ENCODE measurements around the gene IRF5. TPM values are rescaled to one million over a fixed set of nuclear protein-coding genes. Genes with fewer than 3 reads are reported as not detected.

Gene IRF5
- total RNA-seq, 1 donor from 2014 or later = 29.4 TPM

DNA sequence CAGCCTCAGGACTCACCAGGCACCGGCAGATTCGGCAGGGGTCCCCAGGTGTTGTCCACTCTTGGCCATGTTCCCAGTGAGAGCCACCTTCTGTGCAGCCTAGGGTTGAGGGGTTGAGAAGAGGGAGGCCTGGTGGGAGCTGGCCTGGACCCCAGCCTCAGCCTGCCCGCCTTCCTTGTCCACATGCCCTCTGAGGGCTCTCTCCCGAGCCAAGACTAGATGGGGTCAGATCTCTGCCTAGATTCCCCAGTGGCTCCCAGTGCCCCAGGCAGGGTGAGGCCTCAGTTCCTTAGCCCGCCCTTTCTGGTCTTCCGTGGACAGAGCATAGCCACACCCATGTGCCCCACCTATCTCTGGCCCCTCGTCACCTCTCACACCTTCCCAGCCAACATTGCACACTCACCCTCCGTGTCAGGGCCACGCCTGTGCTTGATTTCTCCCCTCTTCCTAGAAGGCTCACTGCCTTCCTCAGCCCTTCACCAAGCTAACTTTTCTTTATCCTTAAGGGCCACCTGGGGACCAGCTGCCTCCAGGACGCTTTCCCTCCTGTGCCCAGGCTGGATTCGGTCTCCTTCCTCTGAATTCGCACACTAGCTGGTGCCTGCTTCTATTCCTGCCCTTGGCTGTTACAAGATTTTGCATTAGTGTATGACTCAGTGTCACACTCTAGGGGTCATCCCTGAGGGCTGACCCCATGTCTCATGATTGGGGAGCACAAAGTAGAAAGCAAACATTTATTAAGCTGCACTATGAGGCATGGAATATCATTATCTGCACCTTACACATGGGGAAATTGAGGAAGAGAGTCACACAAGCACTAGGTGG is 34.8 kb upstream of the IRF5 start:
- Histone ChIP-seq H3K27me3 (peaks cover 18% of the 10 kb centered on the region), H3K27ac (no peak overlapping the region), H3K4me1 (no peaks in the 10 kb centered on the region), H3K36me3 (no peaks in the 10 kb centered on the region), H3K9me3 (no peaks in the 10 kb centered on the region), H3K4me3 (no peak overlapping the region)
- peak; percentile 11 for ATAC-seq
- intact Hi-C loops (cut with DNase I) = no loop called here
- peak; percentile 40 for DNase-seq
- TF ChIP-seq, protein P1, sequence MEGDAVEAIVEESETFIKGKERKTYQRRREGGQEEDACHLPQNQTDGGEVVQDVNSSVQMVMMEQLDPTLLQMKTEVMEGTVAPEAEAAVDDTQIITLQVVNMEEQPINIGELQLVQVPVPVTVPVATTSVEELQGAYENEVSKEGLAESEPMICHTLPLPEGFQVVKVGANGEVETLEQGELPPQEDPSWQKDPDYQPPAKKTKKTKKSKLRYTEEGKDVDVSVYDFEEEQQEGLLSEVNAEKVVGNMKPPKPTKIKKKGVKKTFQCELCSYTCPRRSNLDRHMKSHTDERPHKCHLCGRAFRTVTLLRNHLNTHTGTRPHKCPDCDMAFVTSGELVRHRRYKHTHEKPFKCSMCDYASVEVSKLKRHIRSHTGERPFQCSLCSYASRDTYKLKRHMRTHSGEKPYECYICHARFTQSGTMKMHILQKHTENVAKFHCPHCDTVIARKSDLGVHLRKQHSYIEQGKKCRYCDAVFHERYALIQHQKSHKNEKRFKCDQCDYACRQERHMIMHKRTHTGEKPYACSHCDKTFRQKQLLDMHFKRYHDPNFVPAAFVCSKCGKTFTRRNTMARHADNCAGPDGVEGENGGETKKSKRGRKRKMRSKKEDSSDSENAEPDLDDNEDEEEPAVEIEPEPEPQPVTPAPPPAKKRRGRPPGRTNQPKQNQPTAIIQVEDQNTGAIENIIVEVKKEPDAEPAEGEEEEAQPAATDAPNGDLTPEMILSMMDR (IDR thresholded peaks at IDR 0.05) = no peak

DNA sequence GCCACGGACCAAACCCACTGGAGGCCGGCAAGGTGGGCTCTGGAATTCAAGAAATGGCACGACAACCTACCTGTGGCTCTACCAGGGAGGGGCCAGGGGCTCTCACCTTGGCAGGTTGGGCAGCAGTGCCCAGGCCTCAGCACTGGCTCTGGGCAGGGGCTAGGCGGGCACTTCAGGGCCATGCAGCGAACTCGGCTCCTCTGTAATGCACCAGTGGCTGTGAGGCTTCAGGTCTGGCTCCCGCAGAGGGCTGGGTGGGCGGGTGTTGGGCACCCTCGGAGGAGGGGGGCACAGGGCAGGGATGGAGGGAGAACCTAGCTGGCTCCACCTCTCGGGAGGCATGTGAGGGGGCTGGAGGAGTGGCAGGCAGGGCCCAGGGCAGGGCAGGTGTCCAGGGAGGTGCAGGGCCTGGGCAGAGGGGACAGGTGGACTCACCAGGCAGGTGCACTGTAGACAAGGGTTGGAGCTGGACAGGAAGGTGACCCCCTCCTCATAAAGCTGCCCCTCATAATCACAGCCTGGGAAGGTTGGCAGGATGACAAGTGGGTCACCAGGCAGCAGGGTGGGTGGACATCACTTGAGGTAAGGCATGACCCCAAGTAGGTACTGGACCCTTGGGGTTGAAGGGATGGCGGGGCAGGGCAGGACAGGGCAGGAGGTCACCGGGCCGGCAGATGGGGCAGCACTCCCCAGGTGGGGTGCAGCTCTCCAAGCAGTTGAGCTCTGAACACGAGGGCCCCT is 33.9 kb upstream of the IRF5 start:
- intact Hi-C loops (cut with DNase I) = no loop called here
- Histone ChIP-seq H3K9me3 (no peaks in the 10 kb centered on the region), H3K27me3 (peaks cover 19% of the 10 kb centered on the region), H3K4me3 (no peak overlapping the region), H3K4me1 (no peaks in the 10 kb centered on the region), H3K36me3 (no peaks in the 10 kb centered on the region), H3K27ac (no peak overlapping the region)
- DNase-seq (peak; percentile 60), ATAC-seq (no peak)
- TF ChIP-seq, protein P1 (IDR thresholded peaks at IDR 0.05) = no peak

DNA sequence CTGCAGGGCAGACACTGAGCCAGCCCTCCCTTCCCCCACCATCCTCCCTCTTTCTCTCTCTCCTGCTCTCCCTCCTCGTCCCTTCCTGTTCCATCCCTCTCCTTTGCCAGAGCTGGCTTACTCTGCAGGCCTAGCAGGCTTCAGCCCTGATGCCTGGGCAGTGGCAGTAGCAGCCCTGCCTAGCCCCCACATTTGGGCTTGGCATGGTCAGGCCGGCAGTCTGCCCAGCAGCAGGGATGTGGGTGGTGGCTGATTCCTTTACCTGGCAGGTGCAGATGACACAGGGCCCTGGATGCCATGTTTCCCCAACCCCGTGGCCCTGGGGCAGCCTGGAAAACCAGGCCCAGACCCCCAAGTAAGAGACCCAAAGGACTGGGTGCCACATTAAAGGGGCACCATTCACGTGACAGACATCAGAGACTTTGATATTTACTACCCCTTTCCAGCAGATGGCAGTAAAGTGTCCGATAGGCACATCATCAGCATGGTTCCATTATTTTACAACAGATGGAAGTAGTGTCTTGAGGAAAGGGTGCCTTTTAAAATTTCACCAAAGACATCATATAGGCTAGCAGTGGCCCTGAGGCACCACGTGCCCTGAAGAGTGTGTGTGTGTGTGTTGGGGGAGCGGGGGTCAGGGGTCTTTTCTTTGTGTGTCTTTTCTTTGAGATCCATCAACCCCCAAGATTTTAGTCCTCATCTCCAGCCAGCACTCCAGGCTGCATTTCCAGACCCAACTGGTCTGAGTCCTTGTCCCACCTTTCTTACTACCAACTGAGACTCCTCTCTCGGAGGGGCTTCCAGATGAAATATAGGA is 33.1 kb upstream of the IRF5 start:
- Histone ChIP-seq H3K9me3 (no peaks in the 10 kb centered on the region), H3K4me3 (no peak overlapping the region), H3K27ac (no peak overlapping the region), H3K4me1 (no peaks in the 10 kb centered on the region), H3K36me3 (no peaks in the 10 kb centered on the region), H3K27me3 (peaks cover 27% of the 10 kb centered on the region)
- intact Hi-C loops (cut with DNase I) = no loop called here
- peak; percentile 80 for ATAC-seq
- DNase-seq = peak; percentile 52
- TF ChIP-seq, protein P1 (IDR thresholded peaks at IDR 0.05) = peak; percentile 62

DNA sequence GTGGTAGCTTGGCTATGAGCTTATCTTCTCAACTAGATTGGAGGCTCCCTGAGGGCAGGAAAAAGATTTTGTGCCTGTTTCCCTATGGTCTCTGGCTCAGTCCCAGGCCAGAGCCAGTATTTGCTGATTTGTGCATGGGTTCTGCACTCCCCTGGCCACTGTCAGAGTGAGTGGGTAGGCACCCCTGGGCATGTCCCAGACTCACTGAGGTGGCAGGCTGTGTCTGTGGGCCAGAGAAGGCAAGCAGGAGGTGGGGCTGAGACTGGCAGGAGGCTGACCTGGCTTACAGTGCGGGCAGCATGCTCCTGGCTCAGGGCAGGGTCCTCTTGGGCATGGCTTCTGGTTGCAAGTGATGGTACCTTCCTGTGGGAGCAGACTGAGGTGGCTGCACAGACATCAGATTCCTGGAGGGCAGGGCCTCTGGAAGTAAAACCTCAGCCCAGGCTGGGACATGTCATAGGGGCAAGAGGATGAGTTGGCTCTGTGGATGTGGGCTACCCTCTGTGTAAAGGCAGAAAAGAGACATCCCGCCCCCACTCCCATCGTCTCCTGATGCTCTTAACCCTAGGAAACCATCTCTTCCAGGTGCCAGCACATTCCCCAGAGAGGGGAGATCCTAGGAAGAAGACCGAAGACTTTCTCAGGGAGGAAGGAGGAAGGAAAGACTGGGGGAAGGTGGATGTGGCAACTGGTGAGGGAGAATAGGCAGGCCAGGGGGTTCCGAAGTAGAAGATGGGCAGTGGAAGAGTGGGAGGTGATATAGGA is 31.5 kb upstream of the IRF5 start:
- Histone ChIP-seq H3K36me3 (no peaks in the 10 kb centered on the region), H3K27ac (no peak overlapping the region), H3K4me1 (peaks cover 7% of the 10 kb centered on the region), H3K4me3 (no peak overlapping the region), H3K9me3 (no peaks in the 10 kb centered on the region), H3K27me3 (peaks cover 42% of the 10 kb centered on the region)
- peak; percentile 36 for DNase-seq
- TF ChIP-seq, protein P1 (IDR thresholded peaks at IDR 0.05) = no peak
- intact Hi-C loops (cut with DNase I) = no loop called here
- no peak for ATAC-seq

Measured in upper lobe of right lung (tissue), 1 donor.